K562 (cell line): ENCODE measurements around the gene NOLC1. TPM values are rescaled to one million over a fixed set of nuclear protein-coding genes. Genes with fewer than 3 reads are reported as not detected.

ENCODE experiments used
- GABPA ChIP-seq: fragments of 200-800 bp; sonication (Bioruptor generic); conservative IDR thresholded peaks from 2 replicates; pipeline ENCODE4 v1.6.1; 2016; ENCODE audit warnings: low read depth, missing genetic modification characterization, missing compliant biosample characterization
- HSF4 ChIP-seq: fragments of 250-450 bp; sonication (Bioruptor Pico); IDR thresholded peaks from 2 replicates; pipeline ENCODE4 v2.1.2; 2022; ENCODE audit warnings: mild to moderate bottlenecking, moderate library complexity, borderline replicate concordance
- KDM1A ChIP-seq, 2 experiments: fragments of 450-650 bp; IDR thresholded peaks; 2 replicates each; pipeline ENCODE4 v1.6.1; 2016; ENCODE audit warnings: mild to moderate bottlenecking in 2 of 2
- KDM5B ChIP-seq: fragments of 200-600 bp; sonication (generic); IDR thresholded peaks from 2 replicates; pipeline ENCODE4 v1.6.1; 2012; ENCODE audit warnings: low read depth, mild to moderate bottlenecking, moderate library complexity, low read length, control low read depth, inconsistent platforms; ENCODE audit not compliant: insufficient replicate concordance
- MCM5 ChIP-seq: fragments of 450-650 bp; IDR thresholded peaks from 2 replicates; pipeline ENCODE4 v1.6.1; 2016; ENCODE audit warnings: low read depth
- MYC ChIP-seq, 2 experiments: fragments of 250-450 bp in 1 of 2; sonication (Bioruptor Pico) in 1 of 2; IDR thresholded peaks; 2 replicates each; pipeline versions ENCODE4 v1.5.1 to v1.6.1; 2012 to 2021; ENCODE audit warnings: low read depth in 2 of 2, borderline replicate concordance in 1 of 2, improper control_type of control experiment in 1 of 2, low read length in 1 of 2, mild to moderate bottlenecking in 1 of 2, moderate library complexity in 1 of 2
- POLR3A ChIP-seq: IDR thresholded peaks from 2 replicates; pipeline ENCODE4 v1.6.1; 2011; ENCODE audit warnings: borderline replicate concordance, mild to moderate bottlenecking, moderate library complexity; ENCODE audit not compliant: insufficient read length, insufficient read depth; ENCODE audit errors: extremely low read depth
- RBM17 ChIP-seq: fragments of 200-400 bp; formaldehyde crosslinking; IDR thresholded peaks from 2 replicates; pipeline ENCODE4 v1.6.1; 2017; ENCODE audit warnings: low read depth, mild to moderate bottlenecking, low read length, borderline replicate concordance
- RCOR1 ChIP-seq, 2 experiments: IDR thresholded peaks; 2 replicates each; pipeline ENCODE4 v1.6.1; 2012; ENCODE audit warnings: low read depth in 2 of 2, low read length in 2 of 2, borderline replicate concordance in 1 of 2, improper control_type of control experiment in 1 of 2
- SOX6 ChIP-seq: fragments of 450-650 bp; IDR thresholded peaks from 2 replicates; pipeline ENCODE4 v1.6.1; 2014; ENCODE audit warnings: mild to moderate bottlenecking
- TAF15 ChIP-seq: fragments of 200-400 bp; formaldehyde crosslinking; IDR thresholded peaks from 2 replicates; pipeline ENCODE4 v1.6.1; 2017; ENCODE audit warnings: mild to moderate bottlenecking, low read depth, low read length, moderate library complexity
- ZC3H11A ChIP-seq: IDR thresholded peaks from 2 replicates; pipeline ENCODE4 v1.6.1; 2012; ENCODE audit warnings: low read depth, low read length, improper control_type of control experiment
- ZKSCAN1 ChIP-seq: fragments of 150-350 bp; IDR thresholded peaks from 2 replicates; pipeline ENCODE4 v1.6.1; 2016; ENCODE audit warnings: low read depth, low read length
- ZNF197 ChIP-seq: fragments of 200-800 bp; sonication (Bioruptor generic); IDR thresholded peaks from 2 replicates; pipeline ENCODE4 v1.6.1; 2016; ENCODE audit warnings: low read depth, missing genetic modification characterization, missing compliant biosample characterization
- polyA plus RNA-seq, 8 experiments: library from polyadenylated mRNA; depleted of rRNA in 4 of 8; stranded (reverse) in 5 of 8; unstranded in 3 of 8; fragments of >200 nt; fragmentation: Nextera tagmentation in 2 of 8; fragmentation: Illumina TruSeq in 1 of 8; extraction: Ambion mirVana in 2 of 8; extraction: Trizol in 1 of 8; gene quantifications; 2 replicates each; pipeline versions ENCODE4 v1.2.1 to v1.2.3, GENCODE V29; 2011 to 2014; ENCODE audit warnings: inconsistent platforms in 1 of 8, missing spikeins in 1 of 8
- total RNA-seq, 7 experiments: library from RNA; depleted of rRNA in 6 of 7; stranded (reverse); fragments of >200 nt in 6 of 7; fragmentation: Illumina TruSeq in 2 of 7; extraction: Trizol in 2 of 7; gene quantifications; 2 replicates each; pipeline versions ENCODE4 v1.2.1 to v1.2.3, GENCODE V29; 2011 to 2021; ENCODE audit warnings: low replicate concordance in 1 of 7
- TF ChIP-seq, protein P1 (sequence below): fragments of 250-450 bp; sonication (Bioruptor Pico); IDR thresholded peaks from 2 replicates; pipeline ENCODE4 v1.5.0; 2021; ENCODE audit warnings: mild to moderate bottlenecking, moderate library complexity
- TF ChIP-seq, protein P2 (sequence below): fragments of 250-450 bp; sonication (Bioruptor Pico); IDR thresholded peaks from 2 replicates; pipeline ENCODE4 v1.4.0; 2020; ENCODE audit warnings: mild to moderate bottlenecking, moderate library complexity
- TF ChIP-seq, protein P3 (sequence below): fragments of 250-450 bp; sonication (Bioruptor Pico); IDR thresholded peaks from 2 replicates; pipeline ENCODE4 v1.5.0; 2021
- TF ChIP-seq, protein P4 (sequence below): fragments of 250-450 bp; sonication (Bioruptor Pico); IDR thresholded peaks from 2 replicates; pipeline ENCODE4 v1.8.0; 2022; ENCODE audit warnings: inconsistent platforms, mild to moderate bottlenecking, moderate library complexity, borderline replicate concordance

Gene NOLC1
- total and polyA plus RNA-seq, 9 of the 15 experiments (the other 6 are each of a cell fraction or from before 2014, with no cell fraction given), result 102 to 310 (median 165) TPM

DNA sequence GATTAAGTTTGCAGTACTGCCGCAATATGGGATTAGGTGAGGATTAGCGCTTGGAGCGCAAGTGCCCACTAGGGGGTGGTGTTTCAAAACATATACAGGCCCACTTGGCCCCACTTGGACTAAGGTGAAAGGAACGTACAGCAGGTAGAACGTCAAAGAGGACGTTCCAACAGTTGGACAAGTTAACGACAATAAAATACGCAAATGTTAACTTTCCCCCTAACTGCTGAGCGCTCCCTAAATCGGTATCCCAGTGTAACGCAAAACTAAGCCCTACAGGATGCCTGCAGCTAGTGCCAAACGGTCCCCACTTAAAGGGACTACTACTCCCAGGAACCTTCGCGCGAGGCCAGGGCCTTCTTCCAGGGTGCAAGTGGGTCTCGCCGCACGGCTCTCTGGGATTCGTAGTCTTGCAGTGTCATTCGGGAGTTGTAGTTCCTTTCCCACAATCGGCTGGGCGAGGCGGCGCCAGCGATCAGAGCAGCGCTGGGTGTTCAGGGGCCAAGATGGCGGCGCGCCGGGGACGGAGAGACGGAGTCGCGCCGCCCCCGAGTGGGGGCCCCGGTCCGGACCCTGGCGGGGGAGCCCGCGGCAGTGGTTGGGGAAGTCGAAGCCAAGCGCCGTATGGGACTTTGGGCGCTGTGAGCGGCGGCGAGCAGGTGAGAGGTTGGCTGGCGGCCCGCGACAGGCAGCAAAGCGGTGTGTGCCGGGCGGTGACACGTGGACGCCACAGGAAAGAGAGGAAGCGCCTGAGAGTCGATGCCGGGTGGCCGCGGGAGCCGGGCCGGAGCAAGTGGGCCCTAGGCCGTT, 19.4 kb upstream of the NOLC1 start, which contains the start of gene PPRC1 (continued):
- TF ChIP-seq POLR3A, result no peak
- TF ChIP-seq GABPA, result peak; percentile 84
- TF ChIP-seq, protein P1, sequence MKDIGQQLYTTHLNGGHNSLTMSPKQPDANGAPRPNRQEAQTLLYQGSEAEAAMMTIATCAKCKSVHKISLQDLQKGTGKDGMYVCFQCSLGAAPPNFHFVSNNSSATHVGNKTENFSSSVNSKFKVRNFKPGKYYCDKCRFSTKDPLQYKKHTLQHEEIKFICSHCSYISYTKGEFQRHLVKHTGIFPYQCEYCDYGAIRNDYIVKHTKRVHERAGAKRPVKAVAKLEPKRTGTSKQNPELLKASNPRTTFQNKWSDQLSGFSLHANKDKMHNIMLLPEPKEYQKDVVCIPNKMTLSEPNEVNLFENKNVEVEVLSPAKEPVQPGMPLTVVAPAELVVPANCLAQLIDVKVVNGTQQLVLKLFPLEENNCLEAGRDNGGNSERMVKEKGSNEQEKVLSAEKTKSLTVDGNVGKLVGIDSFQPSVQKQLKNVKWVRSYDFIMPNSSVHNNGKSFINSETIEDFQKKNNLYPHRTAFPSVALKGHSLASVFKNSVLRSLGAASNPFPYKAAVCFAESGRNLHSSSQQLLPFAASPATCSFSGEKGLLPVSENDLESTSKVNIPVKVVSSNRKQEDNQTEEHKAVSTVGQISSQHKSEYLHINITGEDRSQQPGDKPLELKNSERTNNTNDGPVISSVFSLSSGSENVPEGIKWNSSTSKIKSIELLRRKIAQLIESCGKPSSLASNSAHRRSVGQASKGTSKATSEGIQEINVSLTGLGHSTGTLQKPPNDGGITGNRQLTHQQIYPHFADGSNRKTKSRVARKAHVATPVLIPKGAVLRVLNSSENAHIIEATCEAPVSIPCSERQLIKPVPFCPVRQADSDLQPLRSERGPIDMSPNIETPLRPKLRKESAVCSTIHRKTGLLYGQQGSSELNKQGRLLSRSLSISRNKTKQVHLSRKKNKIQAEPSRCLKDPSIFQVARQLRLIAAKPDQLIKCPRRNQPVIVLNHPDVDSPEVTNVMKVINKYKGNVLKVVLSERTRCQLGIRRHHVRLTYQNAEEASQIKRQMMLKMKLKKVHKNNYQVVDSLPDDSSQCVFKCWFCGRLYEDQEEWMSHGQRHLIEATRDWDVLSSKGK (CRISPR knock-in tag), result no peak
- TF ChIP-seq MYC (IDR thresholded peaks at IDR 0.05; ENCODE audit: low read depth, low read length), result no peak
- TF ChIP-seq MYC (CRISPR knock-in tag; IDR thresholded peaks at IDR 0.05; ENCODE audit: borderline replicate concordance, low read depth), result no peak; the same call in 1 of the 2 replicates
- TF ChIP-seq KDM1A (IDR thresholded peaks at IDR 0.05), result no peak
- TF ChIP-seq, protein P2, sequence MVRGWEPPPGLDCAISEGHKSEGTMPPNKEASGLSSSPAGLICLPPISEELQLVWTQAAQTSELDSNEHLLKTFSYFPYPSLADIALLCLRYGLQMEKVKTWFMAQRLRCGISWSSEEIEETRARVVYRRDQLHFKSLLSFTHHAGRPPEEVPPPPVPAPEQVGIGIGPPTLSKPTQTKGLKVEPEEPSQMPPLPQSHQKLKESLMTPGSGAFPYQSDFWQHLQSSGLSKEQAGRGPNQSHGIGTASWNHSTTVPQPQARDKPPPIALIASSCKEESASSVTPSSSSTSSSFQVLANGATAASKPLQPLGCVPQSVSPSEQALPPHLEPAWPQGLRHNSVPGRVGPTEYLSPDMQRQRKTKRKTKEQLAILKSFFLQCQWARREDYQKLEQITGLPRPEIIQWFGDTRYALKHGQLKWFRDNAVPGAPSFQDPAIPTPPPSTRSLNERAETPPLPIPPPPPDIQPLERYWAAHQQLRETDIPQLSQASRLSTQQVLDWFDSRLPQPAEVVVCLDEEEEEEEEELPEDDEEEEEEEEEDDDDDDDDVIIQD (CRISPR knock-in tag), result no peak
- TF ChIP-seq HSF4, result no peak
- TF ChIP-seq RBM17, result no peak
- TF ChIP-seq, protein P3, sequence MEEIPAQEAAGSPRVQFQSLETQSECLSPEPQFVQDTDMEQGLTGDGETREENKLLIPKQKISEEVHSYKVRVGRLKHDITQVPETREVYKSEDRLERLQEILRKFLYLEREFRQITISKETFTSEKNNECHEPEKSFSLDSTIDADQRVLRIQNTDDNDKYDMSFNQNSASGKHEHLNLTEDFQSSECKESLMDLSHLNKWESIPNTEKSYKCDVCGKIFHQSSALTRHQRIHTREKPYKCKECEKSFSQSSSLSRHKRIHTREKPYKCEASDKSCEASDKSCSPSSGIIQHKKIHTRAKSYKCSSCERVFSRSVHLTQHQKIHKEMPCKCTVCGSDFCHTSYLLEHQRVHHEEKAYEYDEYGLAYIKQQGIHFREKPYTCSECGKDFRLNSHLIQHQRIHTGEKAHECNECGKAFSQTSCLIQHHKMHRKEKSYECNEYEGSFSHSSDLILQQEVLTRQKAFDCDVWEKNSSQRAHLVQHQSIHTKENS (CRISPR knock-in tag), result no peak
- TF ChIP-seq, protein P4, sequence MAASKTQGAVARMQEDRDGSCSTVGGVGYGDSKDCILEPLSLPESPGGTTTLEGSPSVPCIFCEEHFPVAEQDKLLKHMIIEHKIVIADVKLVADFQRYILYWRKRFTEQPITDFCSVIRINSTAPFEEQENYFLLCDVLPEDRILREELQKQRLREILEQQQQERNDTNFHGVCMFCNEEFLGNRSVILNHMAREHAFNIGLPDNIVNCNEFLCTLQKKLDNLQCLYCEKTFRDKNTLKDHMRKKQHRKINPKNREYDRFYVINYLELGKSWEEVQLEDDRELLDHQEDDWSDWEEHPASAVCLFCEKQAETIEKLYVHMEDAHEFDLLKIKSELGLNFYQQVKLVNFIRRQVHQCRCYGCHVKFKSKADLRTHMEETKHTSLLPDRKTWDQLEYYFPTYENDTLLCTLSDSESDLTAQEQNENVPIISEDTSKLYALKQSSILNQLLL (CRISPR knock-in tag), result no peak
- TF ChIP-seq SOX6, result no peak
- TF ChIP-seq ZKSCAN1, result no peak
- no peak for TF ChIP-seq RCOR1 (IDR thresholded peaks at IDR 0.05; ENCODE audit: borderline replicate concordance in 1 of 2, low read depth in 2 of 2, low read length in 2 of 2)
- TF ChIP-seq ZNF197 (CRISPR knock-in tag), result no peak
- TF ChIP-seq TAF15, result no peak
- TF ChIP-seq ZC3H11A, result no peak
- no peak for TF ChIP-seq MCM5
- peak; percentile 39 for TF ChIP-seq KDM5B
